ENCODE results near the gene PDE10A.

Gene PDE10A

DNA sequence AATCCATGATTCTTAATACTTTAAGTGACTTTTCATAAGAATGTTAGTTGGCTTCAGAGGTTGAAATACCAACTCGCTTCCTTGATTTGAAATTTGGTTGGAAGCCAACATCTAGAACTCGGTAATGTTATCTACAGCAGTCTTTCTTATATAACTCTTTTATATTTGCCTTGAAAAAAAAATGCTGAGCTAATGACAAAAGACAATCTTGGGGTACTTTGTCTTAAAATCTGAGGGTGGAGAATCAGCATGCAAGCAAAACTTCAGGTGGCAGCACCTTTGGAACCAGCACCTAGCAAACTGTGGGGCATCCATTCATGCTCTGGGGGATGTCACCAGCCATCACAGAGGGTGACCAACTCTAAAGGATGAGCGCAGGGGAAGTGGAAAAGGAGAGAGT is 76.3 kb downstream of the PDE10A start:
- H3K79me2 ChIP-seq (ENCODE audit: insufficient read depth, low read length), result no peaks in the 10 kb centered on the region
- H3K4me3 ChIP-seq (ENCODE audit: low read depth, low read length, poor library complexity, severe bottlenecking), result no peak overlapping the region
- no peaks in the 10 kb centered on the region for H3K4me1 ChIP-seq (ENCODE audit: insufficient read depth, low read length, severe bottlenecking)
- no peak overlapping the region for H3K4me2 ChIP-seq (ENCODE audit: low read length)
- no peak overlapping the region for H2AFZ ChIP-seq (ENCODE audit: low read length)
- TF ChIP-seq EZH2 (IDR thresholded peaks at IDR 0.05; ENCODE audit: borderline replicate concordance, low read length), result no peak
- TF ChIP-seq, protein P1, sequence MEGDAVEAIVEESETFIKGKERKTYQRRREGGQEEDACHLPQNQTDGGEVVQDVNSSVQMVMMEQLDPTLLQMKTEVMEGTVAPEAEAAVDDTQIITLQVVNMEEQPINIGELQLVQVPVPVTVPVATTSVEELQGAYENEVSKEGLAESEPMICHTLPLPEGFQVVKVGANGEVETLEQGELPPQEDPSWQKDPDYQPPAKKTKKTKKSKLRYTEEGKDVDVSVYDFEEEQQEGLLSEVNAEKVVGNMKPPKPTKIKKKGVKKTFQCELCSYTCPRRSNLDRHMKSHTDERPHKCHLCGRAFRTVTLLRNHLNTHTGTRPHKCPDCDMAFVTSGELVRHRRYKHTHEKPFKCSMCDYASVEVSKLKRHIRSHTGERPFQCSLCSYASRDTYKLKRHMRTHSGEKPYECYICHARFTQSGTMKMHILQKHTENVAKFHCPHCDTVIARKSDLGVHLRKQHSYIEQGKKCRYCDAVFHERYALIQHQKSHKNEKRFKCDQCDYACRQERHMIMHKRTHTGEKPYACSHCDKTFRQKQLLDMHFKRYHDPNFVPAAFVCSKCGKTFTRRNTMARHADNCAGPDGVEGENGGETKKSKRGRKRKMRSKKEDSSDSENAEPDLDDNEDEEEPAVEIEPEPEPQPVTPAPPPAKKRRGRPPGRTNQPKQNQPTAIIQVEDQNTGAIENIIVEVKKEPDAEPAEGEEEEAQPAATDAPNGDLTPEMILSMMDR (IDR thresholded peaks at IDR 0.05; ENCODE audit: low read length), result no peak
- H3K9ac ChIP-seq (ENCODE audit: low read length), result no peak overlapping the region
- H3K36me3 ChIP-seq (ENCODE audit: insufficient read depth, low read length), result no peaks in the 10 kb centered on the region
- H4K20me1 ChIP-seq (ENCODE audit: insufficient read depth, low read length), result no peaks in the 10 kb centered on the region
- no peaks in the 10 kb centered on the region for H3K9me2 ChIP-seq (ENCODE audit: low read depth, low read length)
- H3F3A ChIP-seq (ENCODE audit: insufficient read depth, low read length), result no peaks in the 10 kb centered on the region
- H3K27me3 ChIP-seq (ENCODE audit: insufficient read depth, low read length), result no peaks in the 10 kb centered on the region
- H3K27ac ChIP-seq (ENCODE audit: low read depth, low read length, poor library complexity, severe bottlenecking), result no peak overlapping the region
- no peaks in the 10 kb centered on the region for H3K9me3 ChIP-seq (ENCODE audit: low read length)

DNA sequence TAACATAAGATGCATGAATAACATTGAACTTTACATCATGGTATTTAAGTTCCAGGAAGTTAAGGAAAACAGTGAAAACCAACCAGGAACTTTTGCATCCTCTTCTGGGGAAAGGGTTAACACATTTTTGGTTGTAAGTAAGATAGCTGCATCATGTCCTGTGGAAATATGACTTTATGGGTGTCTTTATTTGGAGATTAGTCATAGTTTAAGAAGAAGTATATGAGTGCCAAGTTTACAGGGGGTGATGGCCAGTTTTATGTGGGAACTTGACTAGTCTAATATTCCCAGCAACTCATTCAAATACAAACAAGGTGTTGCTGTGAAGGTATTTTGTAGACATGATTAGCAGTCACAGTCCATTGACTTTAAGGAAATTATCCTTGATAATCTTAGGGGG is 78.0 kb downstream of the PDE10A start:
- Histone ChIP-seq H2AFZ (ENCODE audit: low read length) (no peak overlapping the region), H3K4me2 (ENCODE audit: low read length) (no peak overlapping the region), H3F3A (ENCODE audit: insufficient read depth, low read length) (no peaks in the 10 kb centered on the region), H3K9me3 (ENCODE audit: low read length) (no peaks in the 10 kb centered on the region), H4K20me1 (ENCODE audit: insufficient read depth, low read length) (no peaks in the 10 kb centered on the region), H3K27ac (ENCODE audit: low read depth, low read length, poor library complexity, severe bottlenecking) (no peak overlapping the region), H3K9ac (ENCODE audit: low read length) (no peak overlapping the region), H3K9me2 (ENCODE audit: low read depth, low read length) (no peaks in the 10 kb centered on the region), H3K27me3 (ENCODE audit: insufficient read depth, low read length) (no peaks in the 10 kb centered on the region), H3K4me3 (ENCODE audit: low read depth, low read length, poor library complexity, severe bottlenecking) (no peak overlapping the region), H3K36me3 (ENCODE audit: insufficient read depth, low read length) (no peaks in the 10 kb centered on the region), H3K4me1 (ENCODE audit: insufficient read depth, low read length, severe bottlenecking) (no peaks in the 10 kb centered on the region), H3K79me2 (ENCODE audit: insufficient read depth, low read length) (no peaks in the 10 kb centered on the region)
- TF ChIP-seq EZH2 (IDR thresholded peaks at IDR 0.05; ENCODE audit: borderline replicate concordance, low read length), result no peak
- TF ChIP-seq, protein P1 (IDR thresholded peaks at IDR 0.05; ENCODE audit: low read length), result no peak

DNA sequence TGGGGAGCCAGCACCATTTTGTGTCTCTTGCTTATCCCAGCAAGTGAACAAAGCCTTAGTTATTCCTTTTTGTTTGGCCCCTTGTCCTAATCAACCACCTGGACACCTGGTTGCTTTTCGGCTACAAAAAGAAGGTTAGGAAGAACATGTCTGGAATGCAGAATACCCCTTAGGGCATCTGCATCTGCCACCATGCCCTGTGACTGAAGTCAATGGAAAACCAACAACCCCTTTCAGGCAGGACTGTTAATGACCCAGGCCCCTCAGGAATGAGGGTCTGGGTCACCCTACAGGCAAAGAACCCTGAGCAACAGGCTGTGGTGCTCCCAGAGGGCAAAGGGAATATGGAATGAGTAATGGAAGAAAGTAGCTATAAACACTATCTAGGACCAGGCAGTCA is 78.5 kb downstream of the PDE10A start:
- H3K4me3 ChIP-seq (ENCODE audit: low read depth, low read length, poor library complexity, severe bottlenecking), result no peak overlapping the region
- H3K4me2 ChIP-seq (ENCODE audit: low read length), result no peak overlapping the region
- no peak overlapping the region for H3K27ac ChIP-seq (ENCODE audit: low read depth, low read length, poor library complexity, severe bottlenecking)
- no peaks in the 10 kb centered on the region for H3K9me3 ChIP-seq (ENCODE audit: low read length)
- H3K79me2 ChIP-seq (ENCODE audit: insufficient read depth, low read length), result no peaks in the 10 kb centered on the region
- TF ChIP-seq, protein P1 (IDR thresholded peaks at IDR 0.05; ENCODE audit: low read length), result no peak
- no peak for TF ChIP-seq EZH2 (IDR thresholded peaks at IDR 0.05; ENCODE audit: borderline replicate concordance, low read length)
- H3K4me1 ChIP-seq (ENCODE audit: insufficient read depth, low read length, severe bottlenecking), result no peaks in the 10 kb centered on the region
- no peak overlapping the region for H3K9ac ChIP-seq (ENCODE audit: low read length)
- H3K27me3 ChIP-seq (ENCODE audit: insufficient read depth, low read length), result no peaks in the 10 kb centered on the region
- no peaks in the 10 kb centered on the region for H4K20me1 ChIP-seq (ENCODE audit: insufficient read depth, low read length)
- H3F3A ChIP-seq (ENCODE audit: insufficient read depth, low read length), result no peaks in the 10 kb centered on the region
- no peak overlapping the region for H2AFZ ChIP-seq (ENCODE audit: low read length)
- no peaks in the 10 kb centered on the region for H3K9me2 ChIP-seq (ENCODE audit: low read depth, low read length)
- no peaks in the 10 kb centered on the region for H3K36me3 ChIP-seq (ENCODE audit: insufficient read depth, low read length)

Data from OCI-LY1 (cell line).